ENCODE measurements around the gene ZP1.

GRCh38 chr11:60863550-60864521 is 3.5 kb upstream of the ZP1 start:
- no peak for TF ChIP-seq CTCF (IDR thresholded peaks at IDR 0.05)
- no peak for TF ChIP-seq POLR2AphosphoS5 (IDR thresholded peaks at IDR 0.05)

All from breast epithelium (tissue), 3 donors.